HCT116 (cell line): Measurements from ENCODE around the gene MYH14. TPM values are rescaled to one million over a fixed set of nuclear protein-coding genes. Genes with fewer than 3 reads are reported as not detected.

Experiments used
- ATAC-seq: fragments of 200-7000 bp; cut with Tn5 transposase; 2 replicates; pipeline ENCODE4 v1.9.1; 2020; ENCODE audit warnings: mild to moderate bottlenecking, moderate library complexity
- BruUV-seq: library from RNA; stranded (reverse); fragments of 400-500 nt; replicated peaks from 2 replicates; lab custom pipeline; 2021; lab: Mats Ljungman, UMichigan
- CTCF ChIA-PET: fragments of 300-600 bp; sonication (Branson Sonifier 250); formaldehyde crosslinking; loops from one replicate; lab custom pipeline; 2021; ENCODE audit warnings: antibody characterized with exemption; lab: Charles Lee
- POLR2A ChIA-PET: fragments of 300-600, 350-600 bp; sonication (Branson Sonifier 250); formaldehyde crosslinking; loops from one replicate; lab custom pipeline; 2021; ENCODE audit warnings: antibody characterized with exemption; lab: Charles Lee
- RAD21 ChIA-PET, 2 experiments: fragments of 300-600 bp; sonication (Branson Sonifier 250); formaldehyde crosslinking; loops; one replicate each; lab custom pipeline; 2023; ENCODE audit warnings: low total read pairs in 2 of 2; ENCODE audit not compliant: uncharacterized antibody in 2 of 2, unreplicated experiment in 2 of 2, low non-redundant PET in 1 of 2; lab: Charles Lee
- DNase-seq: peaks from one replicate; pipeline ENCODE4 v3.0.0-alpha.2; 2010; ENCODE audit warnings: low read depth, low spot score
- H2AFZ ChIP-seq: fragments of 200-600 bp; shearing (Covaris generic), sonication (generic); 2 replicates; pipeline ENCODE4 v1.6.1; 2017; ENCODE audit warnings: low read depth, mixed run types, mixed read lengths, antibody characterized with exemption, low read length; ENCODE audit not compliant: poor library complexity, severe bottlenecking
- H3K27ac ChIP-seq: 2 replicates; pipeline ENCODE4 v1.5.1; 2012; ENCODE audit warnings: low read depth, low read length
- H3K27me3 ChIP-seq: fragments of 200-600 bp; sonication (generic); 2 replicates; pipeline ENCODE4 v1.6.1; 2016; ENCODE audit warnings: mixed run types, low read length, mixed read lengths; ENCODE audit not compliant: insufficient read depth
- H3K36me3 ChIP-seq, 2 experiments: fragments of 200-500 bp in 1 of 2; fragments of 200-600 bp in 1 of 2; sonication (Bioruptor generic) in 1 of 2; sonication (generic) in 1 of 2; 2 replicates each; pipeline versions ENCODE4 v1.5.1 to v1.6.1; 2014 to 2016; ENCODE audit warnings: low read length in 2 of 2, inconsistent platforms in 1 of 2, mixed read lengths in 1 of 2, mixed run types in 1 of 2; ENCODE audit not compliant: insufficient read depth in 2 of 2, control insufficient read depth in 1 of 2
- H3K4me1 ChIP-seq, 2 experiments: fragments of 200-600 bp in 1 of 2; sonication (generic) in 1 of 2; 2 replicates each; pipeline versions ENCODE4 v1.5.1 to v1.6.1; 2012 to 2017; ENCODE audit warnings: low read length in 2 of 2, inconsistent platforms in 1 of 2, mild to moderate bottlenecking in 1 of 2, mixed read lengths in 1 of 2, mixed run types in 1 of 2, moderate library complexity in 1 of 2; ENCODE audit not compliant: insufficient read depth in 2 of 2, control insufficient read depth in 1 of 2
- H3K4me2 ChIP-seq: fragments of 200-600 bp; sonication (generic); 2 replicates; pipeline ENCODE4 v1.6.1; 2017; ENCODE audit warnings: mixed run types, low read length, mixed read lengths
- H3K4me3 ChIP-seq, 2 experiments: fragments of 200-600 bp in 1 of 2; sonication (generic) in 1 of 2; replicated peaks in 1 of 2; 2 replicates each; pipeline ENCODE4 v1.5.1; 2011 to 2016; ENCODE audit warnings: low read length in 2 of 2, control low read depth in 1 of 2, low read depth in 1 of 2, mild to moderate bottlenecking in 1 of 2, mixed read lengths in 1 of 2, mixed run types in 1 of 2
- H3K79me2 ChIP-seq: fragments of 200-600 bp; sonication (generic); 2 replicates; pipeline ENCODE4 v1.6.1; 2017; ENCODE audit warnings: mild to moderate bottlenecking, mixed run types, low read length, moderate library complexity, mixed read lengths; ENCODE audit not compliant: insufficient read depth
- H3K9ac ChIP-seq: fragments of 200-600 bp; sonication (generic); 2 replicates; pipeline ENCODE4 v1.6.1; 2016; ENCODE audit warnings: low read length, mixed read lengths
- H3K9me2 ChIP-seq: fragments of 200-600 bp; sonication (generic), shearing (Covaris generic); 2 replicates; pipeline ENCODE4 v1.6.1; 2017; ENCODE audit warnings: mixed run types, mild to moderate bottlenecking, moderate library complexity; ENCODE audit not compliant: insufficient read depth
- H3K9me3 ChIP-seq, 2 experiments: fragments of 200-500 bp in 1 of 2; fragments of 200-600 bp in 1 of 2; sonication (Bioruptor generic) in 1 of 2; sonication (generic) in 1 of 2; 2 replicates each; pipeline ENCODE4 v1.6.1; 2014 to 2017; ENCODE audit warnings: low read length in 2 of 2, mixed read lengths in 2 of 2, inconsistent platforms in 1 of 2, low read depth in 1 of 2, mild to moderate bottlenecking in 1 of 2, mixed run types in 1 of 2, moderate library complexity in 1 of 2; ENCODE audit not compliant: control insufficient read depth in 1 of 2, insufficient read depth in 1 of 2
- H4K20me1 ChIP-seq: fragments of 200-600 bp; sonication (generic), shearing (Covaris generic); 2 replicates; pipeline ENCODE4 v1.6.1; 2017; ENCODE audit warnings: mixed run types, mild to moderate bottlenecking, moderate library complexity; ENCODE audit not compliant: insufficient read depth
- CBX3 ChIP-seq: IDR thresholded peaks from 2 replicates; pipeline ENCODE4 v1.6.1; 2012; ENCODE audit warnings: low read depth
- EZH2phosphoT487 ChIP-seq: fragments of 200-600 bp; IDR thresholded peaks from 2 replicates; pipeline ENCODE4 v1.6.1; 2018; ENCODE audit warnings: antibody characterized with exemption, borderline replicate concordance
- SP1 ChIP-seq: IDR thresholded peaks from 2 replicates; pipeline ENCODE4 v1.6.1; 2012; ENCODE audit warnings: low read depth
- intact Hi-C: fragments of 100-400 bp; cut with micrococcal nuclease; formaldehyde crosslinking; loops from 2 replicates; pipeline ENCODE4 v1.10.0; 2022
- total RNA-seq: library from RNA; stranded (reverse); gene quantifications from one replicate; pipeline ENCODE4 v1.2.1, GENCODE V29; 2021; ENCODE audit not compliant: unreplicated experiment
- TF ChIP-seq, protein P1 (sequence below): IDR thresholded peaks from 2 replicates; pipeline ENCODE4 v1.6.1; 2012; ENCODE audit warnings: low read depth
- TF ChIP-seq, protein P2 (sequence below): IDR thresholded peaks from 2 replicates; pipeline ENCODE4 v1.6.1; 2011; ENCODE audit warnings: mild to moderate bottlenecking, low read length, moderate library complexity; ENCODE audit not compliant: insufficient replicate concordance; ENCODE audit errors: extremely low read depth

MYH14 gene
- total RNA-seq, 1 experiment from 2014 or later: 60.1 TPM

DNA sequence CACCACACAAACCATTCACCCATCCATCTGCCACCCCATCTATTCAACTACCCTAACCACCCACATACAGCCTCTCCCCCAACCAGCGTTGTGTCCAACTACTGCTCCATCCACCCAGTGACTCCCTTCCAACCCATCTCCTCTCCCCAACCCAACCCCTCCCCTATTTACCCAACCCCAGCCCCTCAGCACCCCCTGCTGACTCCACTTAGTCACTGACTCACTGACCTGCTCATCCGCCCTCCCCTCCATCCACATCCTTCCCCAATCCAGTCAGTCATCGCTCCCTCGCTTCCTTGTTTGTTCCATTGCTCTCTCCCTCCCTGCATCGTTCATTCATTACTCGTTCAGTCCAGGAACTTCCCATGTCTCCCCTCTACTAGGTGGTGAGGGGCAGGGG lies 86.6 kb downstream of the MYH14 start (continued):
- TF ChIP-seq, protein P1, sequence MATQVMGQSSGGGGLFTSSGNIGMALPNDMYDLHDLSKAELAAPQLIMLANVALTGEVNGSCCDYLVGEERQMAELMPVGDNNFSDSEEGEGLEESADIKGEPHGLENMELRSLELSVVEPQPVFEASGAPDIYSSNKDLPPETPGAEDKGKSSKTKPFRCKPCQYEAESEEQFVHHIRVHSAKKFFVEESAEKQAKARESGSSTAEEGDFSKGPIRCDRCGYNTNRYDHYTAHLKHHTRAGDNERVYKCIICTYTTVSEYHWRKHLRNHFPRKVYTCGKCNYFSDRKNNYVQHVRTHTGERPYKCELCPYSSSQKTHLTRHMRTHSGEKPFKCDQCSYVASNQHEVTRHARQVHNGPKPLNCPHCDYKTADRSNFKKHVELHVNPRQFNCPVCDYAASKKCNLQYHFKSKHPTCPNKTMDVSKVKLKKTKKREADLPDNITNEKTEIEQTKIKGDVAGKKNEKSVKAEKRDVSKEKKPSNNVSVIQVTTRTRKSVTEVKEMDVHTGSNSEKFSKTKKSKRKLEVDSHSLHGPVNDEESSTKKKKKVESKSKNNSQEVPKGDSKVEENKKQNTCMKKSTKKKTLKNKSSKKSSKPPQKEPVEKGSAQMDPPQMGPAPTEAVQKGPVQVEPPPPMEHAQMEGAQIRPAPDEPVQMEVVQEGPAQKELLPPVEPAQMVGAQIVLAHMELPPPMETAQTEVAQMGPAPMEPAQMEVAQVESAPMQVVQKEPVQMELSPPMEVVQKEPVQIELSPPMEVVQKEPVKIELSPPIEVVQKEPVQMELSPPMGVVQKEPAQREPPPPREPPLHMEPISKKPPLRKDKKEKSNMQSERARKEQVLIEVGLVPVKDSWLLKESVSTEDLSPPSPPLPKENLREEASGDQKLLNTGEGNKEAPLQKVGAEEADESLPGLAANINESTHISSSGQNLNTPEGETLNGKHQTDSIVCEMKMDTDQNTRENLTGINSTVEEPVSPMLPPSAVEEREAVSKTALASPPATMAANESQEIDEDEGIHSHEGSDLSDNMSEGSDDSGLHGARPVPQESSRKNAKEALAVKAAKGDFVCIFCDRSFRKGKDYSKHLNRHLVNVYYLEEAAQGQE: no peak

DNA sequence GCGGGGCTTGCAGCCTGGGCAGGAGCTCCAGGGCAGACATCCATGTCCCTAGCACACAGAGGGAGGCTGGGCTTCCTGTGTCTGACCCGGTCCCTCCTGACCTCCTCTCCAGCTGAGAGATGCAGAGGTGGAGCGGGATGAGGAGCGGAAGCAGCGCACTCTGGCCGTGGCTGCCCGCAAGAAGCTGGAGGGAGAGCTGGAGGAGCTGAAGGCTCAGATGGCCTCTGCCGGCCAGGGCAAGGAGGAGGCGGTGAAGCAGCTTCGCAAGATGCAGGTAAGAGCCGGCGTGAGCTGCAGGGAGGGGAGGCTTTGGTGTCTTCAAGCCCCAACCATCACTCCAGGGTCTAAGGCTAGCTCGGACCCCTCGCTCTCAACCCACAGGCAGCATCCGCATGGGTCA lies 87.4 kb downstream of the MYH14 start:
- no TSS peak for BruUV-seq
- no peaks in the 10 kb centered on the region for H3K27me3 ChIP-seq
- no peak overlapping the region for H2AFZ ChIP-seq
- H3K4me3 ChIP-seq: no peak overlapping the region
- ChIA-PET RAD21 (no interaction called here), POLR2A (no interaction called here), CTCF (no interaction called here)
- no peak overlapping the region for H3K4me2 ChIP-seq
- H3K4me1 ChIP-seq: no peaks in the 10 kb centered on the region
- ATAC-seq: no peak
- intact Hi-C loops: no loop called here
- H3K27ac ChIP-seq: no peak overlapping the region
- peaks cover 0 to 6% of the 10 kb centered on the region in 2 experiments; a peak in 2 of 4 replicates for H3K9me3 ChIP-seq
- TF ChIP-seq EZH2phosphoT487 (no peak), SP1 (no peak), CBX3 (no peak)
- TF ChIP-seq, protein P2, sequence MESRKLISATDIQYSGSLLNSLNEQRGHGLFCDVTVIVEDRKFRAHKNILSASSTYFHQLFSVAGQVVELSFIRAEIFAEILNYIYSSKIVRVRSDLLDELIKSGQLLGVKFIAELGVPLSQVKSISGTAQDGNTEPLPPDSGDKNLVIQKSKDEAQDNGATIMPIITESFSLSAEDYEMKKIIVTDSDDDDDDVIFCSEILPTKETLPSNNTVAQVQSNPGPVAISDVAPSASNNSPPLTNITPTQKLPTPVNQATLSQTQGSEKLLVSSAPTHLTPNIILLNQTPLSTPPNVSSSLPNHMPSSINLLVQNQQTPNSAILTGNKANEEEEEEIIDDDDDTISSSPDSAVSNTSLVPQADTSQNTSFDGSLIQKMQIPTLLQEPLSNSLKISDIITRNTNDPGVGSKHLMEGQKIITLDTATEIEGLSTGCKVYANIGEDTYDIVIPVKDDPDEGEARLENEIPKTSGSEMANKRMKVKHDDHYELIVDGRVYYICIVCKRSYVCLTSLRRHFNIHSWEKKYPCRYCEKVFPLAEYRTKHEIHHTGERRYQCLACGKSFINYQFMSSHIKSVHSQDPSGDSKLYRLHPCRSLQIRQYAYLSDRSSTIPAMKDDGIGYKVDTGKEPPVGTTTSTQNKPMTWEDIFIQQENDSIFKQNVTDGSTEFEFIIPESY: no peak
- H4K20me1 ChIP-seq: no peaks in the 10 kb centered on the region
- H3K9me2 ChIP-seq: no peaks in the 10 kb centered on the region
- no peak overlapping the region for H3K9ac ChIP-seq
- no peaks in the 10 kb centered on the region for H3K79me2 ChIP-seq
- peaks cover 0 to 28% of the 10 kb centered on the region in 2 experiments for H3K36me3 ChIP-seq
- no peak for DNase-seq
